ENCODE results near the gene MROH8.
"Not testable (repeated sequence)": the region's sequence is repeated elsewhere in the genome, so short reads cannot be mapped to it uniquely, and the experiment has no call there.

The MROH8 gene

GRCh38 chr20:37155987-37156386, 23.4 kb downstream of the MROH8 start:
- no peak for DNase-seq (ENCODE audit: low read depth in 4 of 4, low spot score in 1 of 4)

- no peak for DNase-seq (ENCODE audit: low read depth in 4 of 4, low spot score in 1 of 4)
These were observed 24.6 kb downstream of the MROH8 start for GRCh38 chr20:37154684-37155298.

- DNase-seq (ENCODE audit: low read depth in 4 of 4, low spot score in 1 of 4): no peak
These were observed 27.1 kb downstream of the MROH8 start for GRCh38 chr20:37152284-37152683.

GRCh38 chr20:37151529-37151928, 27.8 kb downstream of the MROH8 start:
- no peak for DNase-seq (ENCODE audit: low read depth in 4 of 4, low spot score in 1 of 4)

- DNase-seq (ENCODE audit: low read depth in 4 of 4, low spot score in 1 of 4): not testable (repeated sequence)
These were observed 28.5 kb downstream of the MROH8 start for GRCh38 chr20:37150864-37151263.

GRCh38 chr20:37147250-37147649, 32.1 kb downstream of the MROH8 start:
- DNase-seq (ENCODE audit: low read depth in 4 of 4, low spot score in 1 of 4): no peak

- no peak for DNase-seq (ENCODE audit: low read depth in 4 of 4, low spot score in 1 of 4)
These were observed 34.4 kb downstream of the MROH8 start for GRCh38 chr20:37144856-37145404.

GRCh38 chr20:37142708-37143107, 36.6 kb downstream of the MROH8 start:
- no peak for DNase-seq (ENCODE audit: low read depth in 4 of 4, low spot score in 1 of 4)

GRCh38 chr20:37137547-37137946, 41.8 kb downstream of the MROH8 start:
- DNase-seq (ENCODE audit: low read depth in 4 of 4, low spot score in 1 of 4): no peak

- DNase-seq (ENCODE audit: low read depth in 4 of 4, low spot score in 1 of 4): no peak
These were observed 45.4 kb downstream of the MROH8 start for GRCh38 chr20:37133952-37134351.

GRCh38 chr20:37131486-37131885, 47.9 kb downstream of the MROH8 start:
- no peak for DNase-seq (ENCODE audit: low read depth in 4 of 4, low spot score in 1 of 4)

- no peak for DNase-seq (ENCODE audit: low read depth in 4 of 4, low spot score in 1 of 4)
These were observed 50.5 kb downstream of the MROH8 start for GRCh38 chr20:37128803-37129202.

GRCh38 chr20:37126290-37126689, 53.1 kb downstream of the MROH8 start:
- DNase-seq (ENCODE audit: low read depth in 4 of 4, low spot score in 1 of 4): not testable (repeated sequence)

GRCh38 chr20:37123441-37123840, 55.9 kb downstream of the MROH8 start:
- no peak for DNase-seq (ENCODE audit: low read depth in 4 of 4, low spot score in 1 of 4)

- DNase-seq (ENCODE audit: low read depth in 4 of 4, low spot score in 1 of 4): no peak
These were observed 58.9 kb downstream of the MROH8 start for GRCh38 chr20:37120497-37120896.

GRCh38 chr20:37119356-37120036, 59.9 kb downstream of the MROH8 start:
- no peak for DNase-seq (ENCODE audit: low read depth in 4 of 4, low spot score in 1 of 4)

GRCh38 chr20:37114012-37114411, 65.3 kb downstream of the MROH8 start:
- DNase-seq (ENCODE audit: low read depth in 4 of 4, low spot score in 1 of 4): no peak

GRCh38 chr20:37111926-37112455, 67.4 kb downstream of the MROH8 start:
- no peak for DNase-seq (ENCODE audit: low read depth in 4 of 4, low spot score in 1 of 4)

GRCh38 chr20:37108676-37109075, 70.7 kb downstream of the MROH8 start:
- DNase-seq (ENCODE audit: low read depth in 4 of 4, low spot score in 1 of 4): no peak

- no peak for DNase-seq (ENCODE audit: low read depth in 4 of 4, low spot score in 1 of 4)
These were observed 76.8 kb downstream of the MROH8 start for GRCh38 chr20:37102571-37102970.

GRCh38 chr20:37096415-37097041, 82.8 kb downstream of the MROH8 start:
- no peak for DNase-seq (ENCODE audit: low read depth in 4 of 4, low spot score in 1 of 4)

Measured in stimulated activated CD4-positive, alpha-beta T cell treated with anti-CD3 and anti-CD28 coated beads, Interleukin-1b, Interleukin-23, amount 100 ng/mL, for 24 hours (primary cell).